HS-27A (cell line): ENCODE data around the gene GUCY2D.
A peak's percentile ranks its signal among the peaks of the same experiment; 100 is the strongest.
"Not testable (repeated sequence)": the region's sequence is repeated elsewhere in the genome, so short reads cannot be mapped to it uniquely, and the experiment has no call there.

Experiments
- DNase-seq: peaks from one replicate; pipeline ENCODE4 v3.0.0-alpha.2; 2012; ENCODE audit warnings: low read depth, missing footprints

GUCY2D gene

GRCh38 chr17:8001976-8002720 is at the start of gene GUCY2D:
Gene GUCY2D, plus strand, starts transcription at chr17:8002615. Its CDS starts 433 bp downstream, at chr17:8003048.
- no peak for DNase-seq

- not testable (repeated sequence) for DNase-seq
These were observed 49.1 kb upstream of the GUCY2D start for GRCh38 chr17:7953266-7953665.

DNA sequence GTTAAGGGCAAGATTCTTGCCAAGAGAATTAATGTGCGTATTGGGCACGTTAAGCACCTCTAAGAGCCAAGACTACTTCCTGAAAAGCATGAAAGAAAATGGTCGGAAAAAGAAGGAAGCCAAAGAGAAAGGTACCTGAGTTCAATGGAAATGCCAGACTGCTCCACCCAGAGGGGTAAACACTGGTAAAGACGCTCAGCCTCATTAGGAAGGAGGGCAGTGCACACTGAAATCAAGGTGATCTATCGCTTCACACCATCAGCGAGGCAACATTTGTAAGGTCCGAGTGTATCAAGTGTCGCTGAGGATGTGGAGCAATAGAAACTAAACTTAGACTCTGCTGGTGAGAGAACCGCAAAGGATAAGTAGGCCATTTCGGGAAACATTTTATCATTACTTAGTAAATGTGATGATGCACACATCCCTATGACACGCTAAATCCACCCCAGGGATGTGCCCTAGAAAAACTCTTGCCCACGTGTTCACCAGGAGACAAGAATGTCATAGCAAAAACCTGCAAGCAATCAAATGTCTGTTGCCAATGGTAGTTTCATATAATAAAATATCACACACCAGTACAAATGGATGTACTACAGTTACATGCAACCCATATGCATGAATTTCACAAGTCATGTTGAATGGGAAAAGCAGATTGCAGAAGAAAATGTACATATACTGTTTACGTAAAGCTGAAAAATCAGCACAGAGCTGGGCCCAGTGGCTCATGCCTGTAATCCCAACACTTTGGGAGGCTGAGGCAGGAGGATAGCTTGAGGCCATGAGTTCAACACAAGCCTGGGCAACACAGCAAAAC is 46.8 kb upstream of the GUCY2D start:
- no peak for DNase-seq

DNA sequence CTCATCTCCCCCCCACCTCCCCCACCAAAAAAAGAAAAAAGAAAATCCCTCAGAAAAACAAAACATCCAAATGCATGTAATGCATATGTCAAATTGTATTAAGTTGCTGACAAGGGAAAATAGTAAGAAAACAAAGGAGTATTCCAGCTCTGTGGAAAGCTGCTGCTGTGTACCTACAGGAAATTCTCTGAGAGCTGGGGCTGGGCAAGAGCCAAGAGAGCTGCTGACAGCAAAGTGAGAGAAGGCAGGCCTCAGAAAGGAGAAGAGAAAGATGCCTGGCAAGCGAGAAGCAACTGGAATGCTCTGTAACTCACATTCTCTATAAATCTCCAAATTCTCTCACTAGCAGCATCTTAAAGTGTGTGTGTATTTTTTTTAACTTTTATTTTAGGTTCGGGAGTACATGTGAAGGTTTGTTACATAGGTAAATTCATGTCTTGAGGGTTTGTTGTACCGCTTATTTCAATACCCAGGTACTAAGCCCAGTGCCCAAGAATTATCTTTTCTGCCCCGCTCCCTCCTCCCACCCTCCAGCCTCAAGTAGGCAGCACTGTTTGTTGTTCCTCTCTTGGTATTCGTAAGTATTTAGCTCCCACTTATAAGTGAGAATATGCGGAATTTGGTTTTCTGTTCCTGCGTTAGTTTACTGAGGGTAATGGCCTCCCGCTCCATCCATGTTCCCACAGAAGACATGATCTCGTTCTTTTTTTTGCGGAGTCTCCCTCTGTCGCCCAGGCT is 46.0 kb upstream of the GUCY2D start:
- DNase-seq, result no peak

DNA sequence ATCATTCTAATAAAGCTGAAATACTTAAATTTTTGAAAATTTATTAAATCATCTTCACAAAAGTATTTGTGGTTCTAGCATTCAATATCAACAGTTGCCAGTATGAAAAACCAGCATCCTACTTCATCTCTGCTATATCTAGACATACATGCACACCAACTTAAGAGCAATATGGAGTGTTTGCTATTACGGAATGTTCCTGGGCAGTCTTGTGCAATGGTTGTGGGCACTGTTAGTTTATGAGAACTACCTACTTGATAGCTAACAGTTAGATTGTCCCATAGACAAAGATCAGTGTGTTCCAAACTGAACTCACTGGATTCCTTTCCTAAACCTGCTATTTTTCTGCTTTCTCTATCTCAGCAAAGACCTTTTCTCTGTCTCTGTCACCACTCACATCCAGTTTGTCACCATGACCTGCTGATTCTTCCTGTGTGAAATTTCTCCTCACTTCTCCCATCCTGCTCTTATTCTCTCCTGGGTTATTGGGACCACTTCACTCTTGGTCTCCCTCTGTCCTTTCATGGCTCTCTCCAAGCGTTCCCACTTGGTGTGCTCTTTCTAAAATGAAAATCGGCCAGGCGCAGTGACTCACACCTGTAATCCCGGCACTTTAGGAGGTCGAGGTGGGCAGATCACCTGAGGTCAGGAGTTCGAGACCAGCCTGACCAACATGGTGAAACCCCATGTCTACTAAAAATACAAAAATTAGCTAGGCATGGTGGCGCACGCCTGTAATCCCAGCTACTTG is 42.7 kb upstream of the GUCY2D start:
- DNase-seq, result no peak

- no peak for DNase-seq
These were observed 41.0 kb upstream of the GUCY2D start for GRCh38 chr17:7961421-7961820.

DNA sequence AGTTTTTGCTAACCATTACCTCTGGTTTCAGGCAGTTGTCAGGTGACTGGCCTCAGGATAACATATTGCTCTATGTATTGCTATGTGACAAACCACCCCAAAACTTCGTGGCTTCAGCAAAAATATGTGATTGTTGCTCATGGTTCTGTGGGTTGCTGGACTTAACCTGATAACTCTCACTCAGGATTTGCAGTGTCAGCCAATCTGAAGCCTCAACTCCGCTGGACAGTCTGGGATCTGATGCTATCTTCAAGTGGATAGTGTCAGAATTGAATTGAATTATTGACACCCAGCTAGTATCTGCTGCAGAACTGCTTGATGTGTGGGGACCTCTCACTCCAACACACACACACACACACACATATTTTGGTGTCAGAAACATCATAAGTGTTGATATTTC is 34.7 kb upstream of the GUCY2D start:
- no peak for DNase-seq

- DNase-seq, result no peak
These were observed 33.0 kb upstream of the GUCY2D start for GRCh38 chr17:7969433-7969832.

DNA sequence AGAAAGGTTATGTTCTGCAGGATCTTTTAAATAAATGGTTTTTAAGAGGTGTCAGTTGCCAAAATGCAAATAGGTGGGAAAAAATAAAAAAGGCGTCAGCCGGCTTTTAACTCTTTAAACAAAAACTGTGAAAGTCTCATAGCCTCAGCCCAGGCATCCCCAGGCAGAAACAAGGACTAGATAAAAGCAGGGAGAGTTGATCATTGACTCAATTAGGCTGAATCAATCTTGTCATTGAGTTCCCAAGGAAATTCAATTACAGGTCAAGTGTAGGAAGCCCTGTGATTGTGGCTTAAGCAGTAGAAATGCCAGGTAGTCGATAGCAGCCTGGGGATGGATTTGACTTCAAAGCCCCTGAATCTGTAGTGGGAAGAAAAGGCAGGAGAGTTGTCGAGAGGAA is 30.8 kb upstream of the GUCY2D start:
- DNase-seq, result no peak

GRCh38 chr17:7972131-7972785 is 30.2 kb upstream of the GUCY2D start:
- no peak for DNase-seq

GRCh38 chr17:7974638-7975131 is 27.7 kb upstream of the GUCY2D start:
- DNase-seq, result no peak

DNA sequence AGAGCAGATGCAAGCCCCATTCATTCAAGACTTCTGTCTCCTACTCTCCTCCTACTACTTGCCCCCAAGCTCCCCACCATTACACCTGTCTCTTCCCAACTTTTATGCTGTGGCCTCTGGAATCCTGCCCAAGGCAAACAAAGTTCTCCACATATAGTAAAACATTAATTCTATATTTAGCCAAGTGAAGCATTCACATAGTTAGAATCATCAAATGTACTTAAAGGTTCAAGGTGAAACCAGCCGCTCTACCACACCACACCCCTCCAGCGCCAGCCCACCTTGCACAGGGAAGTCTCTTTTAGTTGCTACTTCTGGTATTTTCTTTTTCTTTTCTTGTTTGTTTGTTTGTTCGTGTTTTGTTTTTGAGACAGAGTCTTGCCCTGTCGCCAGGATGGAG is 25.4 kb upstream of the GUCY2D start:
- no peak for DNase-seq

DNA sequence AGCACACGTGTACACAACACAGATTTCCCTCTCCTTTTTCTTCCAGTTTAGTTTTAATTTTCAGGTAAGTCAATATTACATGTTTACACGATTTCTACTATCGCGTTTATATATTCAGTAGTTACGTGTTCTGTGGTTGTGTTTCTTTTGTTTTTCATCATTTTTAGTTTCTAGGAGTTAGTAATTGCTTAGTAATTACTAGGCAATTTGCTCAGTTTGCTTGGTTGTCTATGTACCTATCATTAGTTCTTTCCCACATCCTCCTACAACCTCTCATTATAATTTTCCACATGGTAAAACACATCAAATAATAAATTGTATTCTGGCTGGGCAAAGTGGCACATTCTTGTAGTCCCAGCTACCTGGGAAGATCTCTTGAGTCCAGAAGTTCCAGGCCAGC is 24.6 kb upstream of the GUCY2D start:
- no peak for DNase-seq

GRCh38 chr17:7982173-7982572 is 20.2 kb upstream of the GUCY2D start:
- DNase-seq, result no peak

DNA sequence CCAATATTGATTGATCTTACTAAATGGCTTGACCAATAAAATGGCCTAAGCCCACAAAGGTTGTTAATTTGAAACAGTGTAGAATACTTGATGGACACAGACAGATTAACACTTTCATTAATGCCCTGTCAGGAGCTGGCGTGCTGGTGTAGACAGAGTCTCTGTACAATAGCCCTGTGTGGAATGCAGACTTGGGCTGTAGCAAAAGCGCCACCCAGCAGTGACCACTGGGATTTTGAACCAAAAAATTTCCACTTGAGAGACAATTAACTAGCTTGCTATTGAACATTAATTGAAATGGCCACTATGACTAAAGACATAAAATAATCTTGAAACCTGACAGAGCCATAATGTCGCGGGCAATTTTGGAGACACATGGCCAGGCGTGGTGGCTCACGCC is 19.7 kb upstream of the GUCY2D start:
- DNase-seq, result no peak

GRCh38 chr17:7984904-7985303 is 17.5 kb upstream of the GUCY2D start:
- DNase-seq, result no peak

DNA sequence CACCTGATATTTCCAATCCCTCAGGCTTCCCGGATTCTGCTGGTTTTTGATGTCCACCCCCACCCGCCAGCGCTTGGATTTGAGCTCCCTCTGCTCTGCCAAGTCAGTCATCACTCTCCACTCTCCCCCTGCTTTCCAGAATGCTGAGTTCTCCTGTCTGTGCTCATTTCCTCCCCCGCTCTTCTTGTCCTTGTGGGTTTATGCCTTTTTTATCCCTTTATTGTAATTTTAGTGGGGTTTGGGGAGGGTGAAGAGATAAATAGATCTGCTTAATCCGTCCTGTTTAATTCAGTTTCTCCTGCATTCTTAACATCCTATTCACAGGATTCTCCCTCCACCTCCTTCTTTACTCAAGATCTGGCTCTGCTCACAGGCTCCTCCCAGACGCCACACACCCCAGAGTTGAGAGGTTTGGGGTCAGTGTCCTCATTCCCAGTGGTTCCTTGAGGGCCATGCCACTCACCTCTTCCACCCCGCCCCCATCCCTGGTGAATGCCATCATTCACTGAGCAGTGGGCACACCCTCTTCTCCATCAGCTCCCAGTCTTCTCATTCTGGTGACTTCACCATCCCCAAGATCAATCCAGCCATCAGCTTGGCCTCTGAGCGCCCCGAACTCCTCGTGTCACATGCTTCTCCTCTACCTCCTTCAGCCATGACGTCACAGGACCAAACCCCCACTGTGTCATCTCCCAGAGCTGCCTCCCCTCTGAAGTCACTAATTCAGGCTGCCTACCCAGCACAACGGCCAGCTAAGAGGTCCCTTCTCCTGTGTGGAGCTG is 15.1 kb upstream of the GUCY2D start:
- DNase-seq, result no peak

DNA sequence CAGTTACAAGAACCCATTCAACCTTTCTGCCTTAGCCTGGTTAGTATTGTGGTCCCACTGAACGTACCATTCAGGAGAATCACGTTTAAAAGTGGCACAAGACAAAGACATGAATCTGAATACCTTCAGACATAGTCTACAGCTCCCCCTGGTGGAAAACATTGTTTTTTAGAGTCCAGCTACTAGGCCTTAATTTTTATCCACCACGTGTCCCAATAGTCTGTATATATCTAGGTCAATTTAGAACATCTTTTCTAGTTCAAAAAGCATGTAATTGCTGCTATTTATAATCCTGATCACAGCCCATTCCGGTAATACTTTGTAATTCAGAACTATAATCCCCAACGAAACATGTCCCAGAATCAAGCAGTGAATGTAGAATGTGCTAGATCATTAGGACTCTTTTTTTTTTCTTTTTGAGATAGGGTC is 13.7 kb upstream of the GUCY2D start:
- peak; percentile 58 for DNase-seq

DNA sequence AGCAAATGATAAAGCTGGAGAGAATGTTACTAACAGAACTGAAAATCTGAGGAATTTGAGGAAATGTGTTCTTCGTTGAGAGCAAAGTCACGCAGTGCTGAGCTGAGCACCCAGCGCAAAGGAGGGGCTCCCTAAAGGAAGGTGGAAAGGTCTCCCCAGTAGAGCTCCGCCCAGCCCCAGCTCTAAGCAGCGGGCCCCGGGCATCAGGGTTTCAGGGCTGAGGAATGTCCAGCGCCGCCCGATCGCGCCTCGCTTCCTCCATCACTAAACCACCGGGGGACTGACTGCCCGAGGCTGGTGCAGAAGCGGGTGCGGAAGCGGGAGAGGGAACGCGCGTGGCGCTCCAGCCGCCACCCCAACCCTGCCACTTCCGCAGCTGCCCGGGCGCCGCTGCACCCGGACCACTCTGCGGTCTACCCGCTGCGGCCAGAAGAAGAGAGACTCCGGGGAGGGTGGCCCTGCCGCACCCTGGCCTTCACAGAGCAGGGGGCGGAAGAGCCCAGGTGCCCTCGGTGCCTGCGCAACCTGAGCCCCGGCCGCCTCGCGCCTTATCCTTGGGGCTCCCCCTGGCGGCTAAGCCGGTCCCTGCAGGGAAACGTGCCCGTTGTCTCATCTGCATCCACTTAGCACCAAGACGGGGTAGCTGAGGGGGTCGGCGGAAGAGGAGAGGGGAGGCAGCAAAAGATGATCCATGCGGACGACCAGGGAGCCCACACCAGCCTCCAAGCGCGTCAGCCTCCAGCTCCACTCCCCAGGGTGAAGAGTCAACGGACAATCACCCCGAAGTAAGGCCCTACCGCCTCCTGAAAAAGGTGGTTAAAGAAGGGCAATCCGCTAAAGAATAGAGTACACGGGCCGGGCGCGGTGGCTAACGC is 12.4 kb upstream of the GUCY2D start:
- DNase-seq, result no peak
